ENCODE data around the gene PAX8. TPM values are rescaled to one million over a fixed set of nuclear protein-coding genes. Genes with fewer than 3 reads are reported as not detected.

PAX8 gene
- total RNA-seq, 1 donor from 2014 or later: 1.2 TPM

DNA sequence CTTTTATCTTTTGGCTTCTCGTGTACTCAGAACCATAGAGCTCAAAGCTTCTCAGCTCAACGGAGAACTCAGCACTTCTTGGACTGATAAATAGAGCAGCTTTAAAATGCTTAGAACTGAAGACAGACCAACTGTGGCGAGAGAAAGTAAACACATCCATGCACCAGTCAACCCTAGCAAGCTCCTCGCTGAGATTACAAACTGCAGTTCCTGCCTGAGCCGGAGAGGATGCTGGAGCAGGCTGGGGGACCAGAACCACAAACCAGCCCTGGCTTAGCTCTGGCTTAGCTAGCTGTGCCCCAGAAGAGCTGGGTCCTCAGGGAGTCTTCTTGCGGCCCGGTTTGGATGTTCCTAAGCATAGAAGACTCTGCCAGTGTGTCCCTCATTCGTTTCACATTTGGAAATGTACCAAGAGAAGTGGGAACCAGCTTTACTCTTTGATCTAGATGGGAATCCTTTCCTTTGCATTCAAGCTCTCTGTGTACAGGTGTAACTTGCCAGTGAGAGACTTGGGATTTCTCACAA is 5.6 kb downstream of the PAX8 start:
- H3K4me1 ChIP-seq: peaks cover 14% of the 10 kb centered on the region
- no peaks in the 10 kb centered on the region for H3K36me3 ChIP-seq
- DNase-seq (no peak), ATAC-seq (peak in 1 of 2 donors; percentile 29)
- no peaks in the 10 kb centered on the region for H3K9me3 ChIP-seq
- H3K4me3 ChIP-seq: no peak overlapping the region
- no peak overlapping the region for H3K27ac ChIP-seq
- intact Hi-C loops (cut with DNase I): no loop called here
- TF ChIP-seq, protein P1, sequence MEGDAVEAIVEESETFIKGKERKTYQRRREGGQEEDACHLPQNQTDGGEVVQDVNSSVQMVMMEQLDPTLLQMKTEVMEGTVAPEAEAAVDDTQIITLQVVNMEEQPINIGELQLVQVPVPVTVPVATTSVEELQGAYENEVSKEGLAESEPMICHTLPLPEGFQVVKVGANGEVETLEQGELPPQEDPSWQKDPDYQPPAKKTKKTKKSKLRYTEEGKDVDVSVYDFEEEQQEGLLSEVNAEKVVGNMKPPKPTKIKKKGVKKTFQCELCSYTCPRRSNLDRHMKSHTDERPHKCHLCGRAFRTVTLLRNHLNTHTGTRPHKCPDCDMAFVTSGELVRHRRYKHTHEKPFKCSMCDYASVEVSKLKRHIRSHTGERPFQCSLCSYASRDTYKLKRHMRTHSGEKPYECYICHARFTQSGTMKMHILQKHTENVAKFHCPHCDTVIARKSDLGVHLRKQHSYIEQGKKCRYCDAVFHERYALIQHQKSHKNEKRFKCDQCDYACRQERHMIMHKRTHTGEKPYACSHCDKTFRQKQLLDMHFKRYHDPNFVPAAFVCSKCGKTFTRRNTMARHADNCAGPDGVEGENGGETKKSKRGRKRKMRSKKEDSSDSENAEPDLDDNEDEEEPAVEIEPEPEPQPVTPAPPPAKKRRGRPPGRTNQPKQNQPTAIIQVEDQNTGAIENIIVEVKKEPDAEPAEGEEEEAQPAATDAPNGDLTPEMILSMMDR (IDR thresholded peaks at IDR 0.05): no peak
- H3K27me3 ChIP-seq (ENCODE audit: low read depth): peaks cover 74% of the 10 kb centered on the region

DNA sequence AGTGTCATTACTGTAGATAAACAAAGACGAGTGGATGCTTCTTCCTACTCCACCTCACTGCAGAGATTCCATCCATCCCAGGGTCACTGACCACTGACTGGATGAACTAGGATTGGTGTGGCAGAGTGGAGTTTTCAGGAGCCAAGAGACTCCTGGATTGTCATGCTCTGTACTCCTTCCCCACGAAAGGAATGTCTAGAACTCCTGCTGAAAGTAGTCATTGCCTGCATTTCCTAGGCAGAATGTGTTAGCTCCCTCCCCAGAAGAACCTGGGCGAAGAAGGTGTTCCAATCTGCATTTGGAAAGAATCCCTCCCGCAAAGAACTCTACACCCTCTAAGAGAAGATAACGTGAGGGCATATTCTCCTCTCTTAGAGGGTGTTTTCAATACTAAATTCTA is 6.2 kb downstream of the PAX8 start:
- Histone ChIP-seq H3K4me3 (no peak overlapping the region), H3K36me3 (no peaks in the 10 kb centered on the region), H3K4me1 (peaks cover 12% of the 10 kb centered on the region), H3K9me3 (no peaks in the 10 kb centered on the region), H3K27ac (no peak overlapping the region), H3K27me3 (ENCODE audit: low read depth) (peaks cover 68% of the 10 kb centered on the region)
- TF ChIP-seq, protein P1 (IDR thresholded peaks at IDR 0.05): no peak
- DNase-seq (no peak), ATAC-seq (no peak)
- intact Hi-C loops (cut with DNase I): no loop called here

DNA sequence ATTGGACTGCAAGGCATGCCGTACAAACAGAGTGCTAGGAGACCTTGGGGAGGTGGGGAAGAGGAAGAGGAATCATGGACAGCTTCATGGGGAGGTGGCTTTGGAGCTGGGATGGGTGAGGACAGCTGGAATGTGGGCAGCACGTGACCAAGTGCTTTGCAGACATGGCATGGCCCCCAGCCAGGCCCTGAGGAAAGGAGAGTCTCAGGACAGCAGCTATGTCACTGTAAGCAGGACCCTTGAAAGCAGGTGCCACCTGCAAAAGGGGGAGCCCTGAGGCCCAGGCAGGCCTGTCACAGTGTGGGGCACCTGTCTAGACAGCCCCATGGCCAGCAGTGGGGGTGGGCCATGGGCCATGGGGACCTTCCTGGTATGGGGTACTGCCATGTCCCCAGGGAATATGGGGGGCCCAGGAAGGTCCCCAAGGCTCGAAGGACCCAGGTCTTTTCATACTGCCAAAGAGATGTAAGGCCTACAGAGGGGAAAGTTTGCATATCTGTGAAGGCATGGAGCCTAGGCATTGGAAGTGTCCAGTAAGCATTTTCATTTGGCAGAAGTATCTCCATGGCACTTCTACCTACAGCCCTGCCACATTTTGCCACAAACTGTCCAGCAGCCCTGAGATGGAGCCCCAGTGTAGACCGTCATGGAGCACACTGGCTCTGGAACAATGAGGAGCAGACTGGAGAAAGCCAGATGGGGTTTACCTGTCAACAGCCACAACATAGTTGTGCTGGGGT is 9.9 kb downstream of the PAX8 start:
- Histone ChIP-seq H3K36me3 (no peaks in the 10 kb centered on the region), H3K27ac (no peak overlapping the region), H3K4me3 (no peak overlapping the region), H3K4me1 (no peaks in the 10 kb centered on the region), H3K9me3 (no peaks in the 10 kb centered on the region), H3K27me3 (ENCODE audit: low read depth) (peaks cover 32% of the 10 kb centered on the region)
- ATAC-seq (peak in 1 of 2 donors; percentile 34), DNase-seq (no peak)
- intact Hi-C loops (cut with DNase I): no loop called here
- TF ChIP-seq, protein P1 (IDR thresholded peaks at IDR 0.05): no peak

DNA sequence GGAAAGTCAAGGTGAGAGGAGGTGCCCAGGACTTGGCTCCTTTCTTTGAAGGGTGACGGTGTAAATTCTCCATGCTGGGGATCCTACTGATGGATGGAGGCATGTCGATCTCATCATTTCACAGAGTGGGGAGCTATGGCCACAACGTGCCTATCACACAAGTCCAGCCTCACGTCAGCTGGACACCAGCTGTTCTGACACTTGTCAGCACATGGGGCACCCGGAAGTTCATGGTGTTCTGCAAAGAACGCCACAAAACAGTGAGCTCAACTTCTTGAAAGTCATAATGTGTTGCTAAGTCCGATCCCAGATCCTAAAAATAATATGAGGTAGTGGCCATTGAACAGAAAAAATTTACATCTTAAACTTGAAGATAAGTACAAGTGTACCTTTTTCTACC is 12.3 kb downstream of the PAX8 start:
- DNase-seq (no peak), ATAC-seq (no peak)
- Histone ChIP-seq H3K36me3 (no peaks in the 10 kb centered on the region), H3K27ac (no peak overlapping the region), H3K4me3 (no peak overlapping the region), H3K4me1 (no peaks in the 10 kb centered on the region), H3K9me3 (no peaks in the 10 kb centered on the region), H3K27me3 (ENCODE audit: low read depth) (peaks cover 9% of the 10 kb centered on the region)
- intact Hi-C loops (cut with DNase I): no loop called here
- TF ChIP-seq, protein P1 (IDR thresholded peaks at IDR 0.05): no peak

DNA sequence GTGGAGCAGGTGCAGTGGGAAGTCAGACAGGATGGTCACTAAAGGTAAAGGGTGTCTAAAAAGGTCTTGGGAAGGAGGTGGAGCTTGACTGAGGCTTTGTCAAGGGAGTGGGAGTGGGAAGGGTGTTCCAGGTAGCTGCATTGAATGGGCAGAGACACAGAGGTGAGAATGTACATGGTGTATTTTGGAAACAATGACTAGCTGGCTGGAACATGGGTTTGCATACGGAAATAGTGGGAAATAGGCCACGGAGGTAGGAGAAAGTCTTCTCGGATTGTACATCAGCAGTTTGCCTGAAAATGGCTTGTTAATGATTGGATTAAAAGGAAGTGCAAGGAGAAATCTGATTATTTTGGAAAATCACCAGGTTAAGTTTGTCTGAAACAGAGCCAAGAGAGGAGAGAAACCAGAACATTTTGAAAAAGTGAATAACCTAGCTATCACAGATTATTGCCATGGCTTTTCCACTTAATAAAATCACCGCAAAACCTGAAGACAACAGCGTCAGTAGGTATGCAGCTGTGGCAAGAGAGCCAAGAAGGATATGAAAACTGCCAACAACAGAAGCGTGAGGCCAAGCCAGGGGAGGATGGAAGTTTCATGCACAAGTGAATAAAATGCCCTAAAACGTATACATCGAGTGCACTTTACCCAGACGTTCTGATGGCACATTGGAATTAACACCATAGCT is 13.9 kb downstream of the PAX8 start:
- H3K4me3 ChIP-seq: no peak overlapping the region
- no peaks in the 10 kb centered on the region for H3K4me1 ChIP-seq
- no peaks in the 10 kb centered on the region for H3K36me3 ChIP-seq
- DNase-seq: no peak
- H3K9me3 ChIP-seq: no peaks in the 10 kb centered on the region
- no peaks in the 10 kb centered on the region for H3K27me3 ChIP-seq (ENCODE audit: low read depth)
- H3K27ac ChIP-seq: no peak overlapping the region
- ATAC-seq: no peak
- intact Hi-C loops (cut with DNase I): no loop called here
- TF ChIP-seq, protein P1 (IDR thresholded peaks at IDR 0.05): no peak
